ENCODE results near the gene PTPN1.
A peak's percentile ranks its signal among the peaks of the same experiment; 100 is the strongest.

PTPN1 gene

DNA sequence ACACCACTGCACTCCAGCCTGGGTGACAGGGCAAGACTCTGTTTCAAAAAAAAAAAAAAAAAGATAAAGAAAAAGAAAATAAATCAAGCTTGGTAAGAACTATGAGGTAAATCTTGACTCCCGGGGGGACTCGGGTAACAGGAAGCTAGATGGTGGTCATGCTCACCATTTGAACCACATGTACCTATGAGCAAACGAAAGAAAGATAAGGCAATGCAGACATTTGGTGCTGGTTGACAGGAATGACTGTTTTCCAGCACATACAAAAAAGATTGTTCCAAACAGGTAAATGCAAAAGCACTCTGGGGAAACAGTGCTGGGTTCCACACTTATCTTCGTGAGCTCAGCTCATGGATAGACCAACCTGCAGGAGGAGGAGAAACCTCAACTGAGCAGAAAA, 22.8 kb upstream of the PTPN1 start:
- Histone ChIP-seq H3K4me3 (ENCODE audit: low read depth in 1 of 2, low read length in 2 of 2) (no peak overlapping the region), H3K4me1 (ENCODE audit: control insufficient read depth in 1 of 2, insufficient read depth in 2 of 2, low read length in 2 of 2) (peaks cover 5 to 8% of the 10 kb centered on the region in 2 donors), H3K9me3 (ENCODE audit: control insufficient read depth in 1 of 2, low read length in 2 of 2) (no peaks in the 10 kb centered on the region), H3K36me3 (ENCODE audit: control insufficient read depth in 1 of 2, insufficient read depth in 2 of 2, low read length in 2 of 2) (no peaks in the 10 kb centered on the region), H3K27me3 (ENCODE audit: low read depth, low read length) (no peaks in the 10 kb centered on the region), H3K27ac (ENCODE audit: low read length) (no peak overlapping the region)

DNA sequence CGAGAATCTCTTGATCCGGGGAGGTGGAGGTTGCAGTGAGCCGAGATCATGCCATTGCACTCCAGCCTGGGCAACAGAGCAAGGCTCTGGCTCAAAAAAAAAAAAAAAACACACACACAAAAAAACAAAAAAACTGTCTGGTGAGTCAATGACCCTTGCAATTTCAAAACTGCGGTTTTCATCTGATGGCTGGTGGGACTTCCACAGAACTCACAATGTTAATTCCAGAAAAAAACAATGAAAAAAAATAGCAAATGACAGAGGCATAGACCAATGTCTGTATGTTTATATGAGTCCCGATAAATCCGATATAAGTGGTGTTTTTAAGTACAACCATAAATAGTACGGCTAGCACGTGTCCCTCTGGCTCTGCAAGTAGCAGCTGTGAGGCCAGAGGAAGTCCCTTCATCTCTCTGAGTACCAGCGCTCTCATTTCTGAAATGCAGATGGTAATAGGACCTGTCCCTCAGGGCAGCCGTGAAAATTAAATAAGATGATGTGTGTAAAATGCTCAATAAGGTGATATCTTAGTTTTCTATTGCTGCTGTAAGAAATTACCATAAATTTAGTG, 21.9 kb upstream of the PTPN1 start:
- Histone ChIP-seq H3K36me3 (ENCODE audit: control insufficient read depth in 1 of 2, insufficient read depth in 2 of 2, low read length in 2 of 2) (no peaks in the 10 kb centered on the region), H3K4me1 (ENCODE audit: control insufficient read depth in 1 of 2, insufficient read depth in 2 of 2, low read length in 2 of 2) (peaks cover 5 to 8% of the 10 kb centered on the region in 2 donors), H3K4me3 (ENCODE audit: low read depth in 1 of 2, low read length in 2 of 2) (no peak overlapping the region), H3K27ac (ENCODE audit: low read length) (no peak overlapping the region), H3K9me3 (ENCODE audit: control insufficient read depth in 1 of 2, low read length in 2 of 2) (no peaks in the 10 kb centered on the region), H3K27me3 (ENCODE audit: low read depth, low read length) (no peaks in the 10 kb centered on the region)

DNA sequence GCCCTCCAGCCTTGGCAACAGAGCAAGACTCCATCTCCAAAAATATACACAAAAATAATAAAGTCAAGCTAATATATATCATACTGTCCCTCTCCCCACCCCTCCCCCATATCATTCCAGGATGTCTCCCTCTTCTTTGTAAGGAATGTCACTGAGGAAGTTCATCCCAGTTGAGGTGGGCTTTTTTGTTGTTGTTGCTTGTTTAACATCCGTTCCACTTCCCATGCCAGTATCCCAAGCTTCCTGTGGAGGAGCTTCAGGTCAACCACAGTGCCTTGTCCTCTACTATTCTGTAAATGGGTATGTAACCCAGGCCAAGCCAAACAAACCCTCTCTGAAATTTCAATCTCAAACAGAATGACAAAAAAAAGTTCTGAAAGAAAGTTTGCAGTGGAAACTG, 19.0 kb upstream of the PTPN1 start:
- Histone ChIP-seq H3K9me3 (ENCODE audit: control insufficient read depth in 1 of 2, low read length in 2 of 2) (no peaks in the 10 kb centered on the region), H3K27me3 (ENCODE audit: low read depth, low read length) (no peaks in the 10 kb centered on the region), H3K4me3 (ENCODE audit: low read depth in 1 of 2, low read length in 2 of 2) (no peak overlapping the region), H3K27ac (ENCODE audit: low read length) (no peak overlapping the region), H3K36me3 (ENCODE audit: control insufficient read depth in 1 of 2, insufficient read depth in 2 of 2, low read length in 2 of 2) (no peaks in the 10 kb centered on the region), H3K4me1 (ENCODE audit: control insufficient read depth in 1 of 2, insufficient read depth in 2 of 2, low read length in 2 of 2) (no peaks in the 10 kb centered on the region)

DNA sequence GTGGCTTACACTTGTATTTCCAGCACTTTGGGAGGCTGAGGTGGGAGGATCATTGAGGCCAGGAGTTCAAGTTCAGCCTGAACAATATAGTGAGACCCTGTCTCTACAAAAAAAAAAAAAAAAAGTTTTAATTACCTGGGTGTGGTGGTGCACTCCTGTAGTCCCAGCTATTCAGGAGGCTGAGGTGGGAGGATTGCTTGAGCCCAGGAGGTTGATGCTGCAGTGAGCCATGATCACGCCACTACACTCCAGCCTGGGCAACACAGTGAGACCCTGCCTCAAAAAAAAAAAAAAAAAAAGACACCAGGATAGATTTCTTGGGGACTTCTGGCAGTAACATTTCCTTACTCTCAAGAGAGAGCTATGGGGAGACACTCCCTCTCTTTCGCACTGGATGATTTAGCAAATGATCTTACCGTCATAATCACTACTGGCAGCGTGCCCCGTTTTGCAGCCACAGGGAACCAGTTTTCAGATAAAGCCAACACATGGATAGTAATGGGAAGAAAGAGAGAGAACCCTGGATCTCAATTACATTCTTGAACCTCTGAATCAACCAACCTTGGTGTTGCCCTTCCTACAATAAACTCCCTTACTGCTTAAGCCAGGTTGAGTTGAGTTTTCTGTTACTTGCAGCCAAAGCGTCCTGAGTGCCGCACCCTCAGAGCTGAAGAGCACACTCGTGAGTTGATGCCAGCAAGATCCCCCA, 18.1 kb upstream of the PTPN1 start:
- no peaks in the 10 kb centered on the region for H3K36me3 ChIP-seq (ENCODE audit: control insufficient read depth in 1 of 2, insufficient read depth in 2 of 2, low read length in 2 of 2)

DNA sequence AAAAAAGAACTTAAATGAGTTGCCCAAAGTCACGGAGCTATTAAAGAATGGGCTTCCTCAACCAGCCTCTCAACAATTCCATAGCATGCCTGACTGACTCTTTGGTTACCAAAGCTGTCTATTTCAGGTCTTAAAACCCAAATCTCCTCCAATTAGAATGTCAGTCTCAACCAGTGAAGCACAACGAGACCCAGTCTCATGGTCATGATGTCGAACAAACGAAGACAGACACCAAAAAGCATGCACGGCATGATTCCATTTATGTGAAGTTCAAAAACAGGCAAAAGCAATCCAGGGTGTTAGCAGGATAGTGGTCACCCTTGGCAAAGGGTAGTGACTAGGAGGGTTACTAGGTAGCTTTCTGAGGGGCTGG, 16.3 kb upstream of the PTPN1 start:
- Histone ChIP-seq H3K27me3 (ENCODE audit: low read depth, low read length) (no peaks in the 10 kb centered on the region), H3K4me1 (ENCODE audit: control insufficient read depth in 1 of 2, insufficient read depth in 2 of 2, low read length in 2 of 2) (no peaks in the 10 kb centered on the region), H3K36me3 (ENCODE audit: control insufficient read depth in 1 of 2, insufficient read depth in 2 of 2, low read length in 2 of 2) (no peaks in the 10 kb centered on the region), H3K9me3 (ENCODE audit: control insufficient read depth in 1 of 2, low read length in 2 of 2) (no peaks in the 10 kb centered on the region), H3K27ac (ENCODE audit: low read length) (no peak overlapping the region), H3K4me3 (ENCODE audit: low read depth in 1 of 2, low read length in 2 of 2) (no peak overlapping the region)

More for the DNA sequence above, 18.1 kb upstream of the PTPN1 start:
- Histone ChIP-seq H3K4me1 (ENCODE audit: control insufficient read depth in 1 of 2, insufficient read depth in 2 of 2, low read length in 2 of 2) (no peaks in the 10 kb centered on the region), H3K4me3 (ENCODE audit: low read depth in 1 of 2, low read length in 2 of 2) (no peak overlapping the region), H3K9me3 (ENCODE audit: control insufficient read depth in 1 of 2, low read length in 2 of 2) (no peaks in the 10 kb centered on the region), H3K27ac (ENCODE audit: low read length) (no peak overlapping the region), H3K27me3 (ENCODE audit: low read depth, low read length) (no peaks in the 10 kb centered on the region)

DNA sequence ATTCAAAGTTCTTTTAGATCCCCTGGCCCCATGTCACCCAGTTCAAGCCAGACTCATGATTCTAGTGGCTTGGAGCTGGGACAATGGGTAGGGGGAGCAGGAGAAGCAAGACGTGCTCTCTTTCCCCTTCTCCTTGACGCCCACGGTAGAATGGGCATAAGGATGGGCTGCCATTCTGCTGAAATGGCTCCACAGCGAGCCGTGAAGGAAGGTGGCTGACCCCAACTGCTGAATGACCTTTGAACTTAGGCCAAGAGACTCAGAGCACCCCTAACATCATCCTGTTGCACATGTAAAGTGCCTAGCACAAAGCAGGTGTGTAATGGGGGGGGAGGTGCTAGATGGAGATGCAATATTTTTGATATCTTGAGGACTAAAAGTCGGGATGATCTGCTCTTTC, 15.8 kb upstream of the PTPN1 start:
- no peaks in the 10 kb centered on the region for H3K27me3 ChIP-seq (ENCODE audit: low read depth, low read length)
- H3K4me1 ChIP-seq (ENCODE audit: control insufficient read depth in 1 of 2, insufficient read depth in 2 of 2, low read length in 2 of 2) = no peaks in the 10 kb centered on the region
- H3K9me3 ChIP-seq (ENCODE audit: control insufficient read depth in 1 of 2, low read length in 2 of 2) = no peaks in the 10 kb centered on the region
- no peaks in the 10 kb centered on the region for H3K36me3 ChIP-seq (ENCODE audit: control insufficient read depth in 1 of 2, insufficient read depth in 2 of 2, low read length in 2 of 2)
- H3K4me3 ChIP-seq (ENCODE audit: low read depth in 1 of 2, low read length in 2 of 2) = no peak overlapping the region
- H3K27ac ChIP-seq (ENCODE audit: low read length) = no peak overlapping the region

DNA sequence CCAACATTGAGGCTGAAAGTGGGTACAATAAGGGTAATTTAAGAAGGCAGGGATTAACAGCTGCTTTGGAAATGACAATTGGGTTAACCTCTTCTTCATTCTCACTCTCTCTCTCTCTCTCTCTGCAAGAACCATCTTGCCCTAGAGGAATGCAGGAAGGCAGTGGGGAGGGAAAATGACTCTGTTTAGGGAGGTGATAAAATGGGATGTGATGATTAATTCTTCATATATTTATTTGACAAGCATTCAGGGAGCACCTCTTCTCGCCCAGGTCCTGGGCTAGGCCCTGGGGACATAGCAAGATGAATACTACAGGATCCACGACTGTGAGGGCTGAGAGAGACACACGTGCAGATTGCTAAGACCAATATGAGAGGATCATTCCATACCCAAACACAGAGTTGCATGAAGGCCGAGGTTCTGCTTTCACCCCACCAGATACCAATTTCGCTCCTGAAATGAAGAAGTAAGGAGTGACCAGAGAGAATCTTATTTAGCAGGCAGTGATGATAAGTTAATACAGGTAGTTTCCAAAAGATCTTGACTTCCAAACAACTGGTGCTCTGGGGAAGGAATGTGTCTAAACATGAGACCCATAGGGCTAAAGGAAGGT, 13.3 kb upstream of the PTPN1 start:
- Histone ChIP-seq H3K27ac (ENCODE audit: low read length) (no peak overlapping the region), H3K4me3 (ENCODE audit: low read depth in 1 of 2, low read length in 2 of 2) (no peak overlapping the region), H3K9me3 (ENCODE audit: control insufficient read depth in 1 of 2, low read length in 2 of 2) (no peaks in the 10 kb centered on the region), H3K4me1 (ENCODE audit: control insufficient read depth in 1 of 2, insufficient read depth in 2 of 2, low read length in 2 of 2) (no peaks in the 10 kb centered on the region), H3K36me3 (ENCODE audit: control insufficient read depth in 1 of 2, insufficient read depth in 2 of 2, low read length in 2 of 2) (no peaks in the 10 kb centered on the region), H3K27me3 (ENCODE audit: low read depth, low read length) (no peaks in the 10 kb centered on the region)

DNA sequence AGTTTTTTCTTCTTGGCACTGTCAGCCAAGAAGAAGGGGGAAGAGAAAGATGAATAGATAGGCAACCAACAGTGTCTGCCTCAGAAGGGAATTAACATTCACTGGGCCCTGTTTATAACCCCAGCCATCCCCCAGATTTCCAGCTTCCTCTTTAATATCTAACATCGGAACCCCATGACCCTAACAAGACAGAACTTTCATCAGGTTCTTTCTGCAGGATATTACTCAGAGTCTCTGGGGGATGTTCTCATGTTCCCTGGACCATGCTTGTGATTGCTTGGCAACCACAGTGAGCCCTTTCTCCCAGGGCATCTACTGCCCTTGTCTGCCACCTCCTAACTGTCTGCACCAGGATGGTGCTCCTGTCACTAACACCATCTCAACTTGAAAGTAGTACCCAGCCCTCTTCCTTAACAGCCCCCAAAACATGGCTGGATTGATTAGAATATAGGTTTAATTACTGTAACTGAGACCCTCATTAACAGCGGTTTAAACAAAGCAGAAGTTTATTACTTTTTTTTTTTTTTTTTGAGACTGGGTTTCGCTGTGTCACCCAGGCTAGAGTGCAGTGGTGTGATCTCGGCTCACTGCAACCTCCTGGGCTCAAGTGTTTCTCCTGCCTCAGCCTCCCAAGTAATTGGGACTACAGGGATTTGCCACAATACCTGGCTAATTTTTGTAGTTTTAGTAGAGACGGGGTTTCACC, 12.0 kb upstream of the PTPN1 start:
- H3K4me1 ChIP-seq (ENCODE audit: control insufficient read depth in 1 of 2, insufficient read depth in 2 of 2, low read length in 2 of 2) = no peaks in the 10 kb centered on the region
- H3K9me3 ChIP-seq (ENCODE audit: control insufficient read depth in 1 of 2, low read length in 2 of 2) = no peaks in the 10 kb centered on the region
- no peak overlapping the region for H3K27ac ChIP-seq (ENCODE audit: low read length)
- H3K4me3 ChIP-seq (ENCODE audit: low read depth in 1 of 2, low read length in 2 of 2) = no peak overlapping the region
- no peaks in the 10 kb centered on the region for H3K27me3 ChIP-seq (ENCODE audit: low read depth, low read length)
- no peaks in the 10 kb centered on the region for H3K36me3 ChIP-seq (ENCODE audit: control insufficient read depth in 1 of 2, insufficient read depth in 2 of 2, low read length in 2 of 2)

DNA sequence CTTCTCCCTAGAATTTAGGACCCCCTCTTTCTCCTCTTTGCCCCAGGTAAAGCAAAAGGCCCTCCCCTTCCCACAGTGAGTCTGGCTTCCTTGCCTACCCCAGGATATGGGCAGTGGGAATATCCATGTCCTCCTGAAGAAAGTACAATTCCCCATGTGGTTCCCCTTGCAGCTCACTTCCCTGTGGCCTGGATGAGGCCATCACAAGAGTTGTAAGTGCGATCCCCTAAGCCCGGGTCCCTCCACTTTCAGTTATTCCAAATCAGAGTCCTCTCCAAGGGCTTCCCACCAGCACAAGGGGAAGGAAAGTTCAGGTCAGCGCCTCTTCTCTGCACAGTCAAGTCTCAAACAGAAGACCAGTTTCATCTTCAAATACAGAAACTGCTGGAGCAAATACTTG, 10.2 kb upstream of the PTPN1 start:
- no peak overlapping the region for H3K27ac ChIP-seq (ENCODE audit: low read length)
- H3K4me3 ChIP-seq (ENCODE audit: low read depth in 1 of 2, low read length in 2 of 2) = no peak overlapping the region
- peaks cover 0 to 3% of the 10 kb centered on the region in 2 donors for H3K4me1 ChIP-seq (ENCODE audit: control insufficient read depth in 1 of 2, insufficient read depth in 2 of 2, low read length in 2 of 2)
- H3K9me3 ChIP-seq (ENCODE audit: control insufficient read depth in 1 of 2, low read length in 2 of 2) = no peaks in the 10 kb centered on the region
- H3K36me3 ChIP-seq (ENCODE audit: control insufficient read depth in 1 of 2, insufficient read depth in 2 of 2, low read length in 2 of 2) = no peaks in the 10 kb centered on the region
- no peaks in the 10 kb centered on the region for H3K27me3 ChIP-seq (ENCODE audit: low read depth, low read length)

DNA sequence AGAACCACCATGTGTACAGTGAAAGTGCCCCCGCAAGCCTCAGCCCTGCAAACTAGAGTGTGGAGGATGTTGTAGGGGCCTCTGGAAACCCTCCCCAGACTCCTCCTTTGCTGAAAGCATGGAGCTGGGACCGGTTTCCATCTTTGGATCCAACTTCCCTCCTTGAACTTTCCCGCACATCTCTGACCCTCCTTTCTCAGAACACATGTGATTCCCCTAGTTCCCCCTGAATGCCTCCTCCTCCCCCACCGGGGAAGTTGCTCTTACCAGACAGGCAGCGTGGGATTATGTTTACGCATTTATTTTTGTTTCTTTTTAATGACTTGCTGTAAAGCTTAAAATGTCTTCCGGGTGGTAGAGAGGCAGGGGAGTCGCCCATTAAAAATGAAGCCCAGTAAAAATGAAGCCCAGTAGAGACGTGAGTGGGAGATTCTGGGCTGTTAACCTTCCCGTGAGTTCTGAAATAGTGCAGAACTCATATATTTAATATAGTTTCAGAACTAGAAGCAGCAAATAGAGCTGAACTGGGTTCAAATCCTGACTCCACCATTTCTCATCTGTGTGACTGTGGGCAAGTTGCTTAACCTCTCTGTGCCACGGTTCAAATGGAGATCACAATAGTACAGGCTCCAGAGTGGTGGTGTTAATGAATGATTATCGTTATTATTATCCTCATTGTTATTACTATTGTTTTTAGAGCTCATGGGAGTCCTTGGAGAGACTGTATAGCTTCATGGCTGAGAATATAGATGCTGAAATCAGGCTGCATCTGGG, 8.0 kb upstream of the PTPN1 start:
- peaks cover 0 to 3% of the 10 kb centered on the region in 2 donors for H3K4me1 ChIP-seq (ENCODE audit: control insufficient read depth in 1 of 2, insufficient read depth in 2 of 2, low read length in 2 of 2)
- H3K36me3 ChIP-seq (ENCODE audit: control insufficient read depth in 1 of 2, insufficient read depth in 2 of 2, low read length in 2 of 2) = no peaks in the 10 kb centered on the region
- no peak overlapping the region for H3K4me3 ChIP-seq (ENCODE audit: low read depth in 1 of 2, low read length in 2 of 2)
- no peaks in the 10 kb centered on the region for H3K27me3 ChIP-seq (ENCODE audit: low read depth, low read length)
- H3K27ac ChIP-seq (ENCODE audit: low read length) = peak overlapping the region; percentile 70
- no peaks in the 10 kb centered on the region for H3K9me3 ChIP-seq (ENCODE audit: control insufficient read depth in 1 of 2, low read length in 2 of 2)
